PC-9 (cell line): ENCODE measurements around the gene RFX2.

Source experiments
- CTCF ChIP-seq: fragments of 200-600 bp; sonication (generic); conservative IDR thresholded peaks from 2 replicates; pipeline ENCODE4 v1.6.1; 2017; ENCODE audit warnings: mixed run types, antibody characterized with exemption, mild to moderate bottlenecking, moderate library complexity
- EZH2 ChIP-seq: fragments of 200-600 bp; sonication (generic); IDR thresholded peaks from 2 replicates; pipeline ENCODE4 v1.8.0; 2017; ENCODE audit warnings: antibody characterized with exemption, low read depth

- TF ChIP-seq CTCF (no peak), EZH2 (no peak)
These were observed 22.9 kb upstream of the RFX2 start for GRCh38 chr19:6133231-6133630.
